GM12878 (cell line): Measurements from ENCODE around the gene CNNM2. TPM values are rescaled to one million over a fixed set of nuclear protein-coding genes. Genes with fewer than 3 reads are reported as not detected.

Experiments used
- ATAC-seq: fragments of 200-7000 bp; cut with Tn5 transposase; 3 replicates; pipeline ENCODE4 v1.9.1; 2020; ENCODE audit warnings: mild to moderate bottlenecking, moderate library complexity
- BruUV-seq: library from RNA; stranded (reverse); fragments of 400-500 nt; replicated peaks from 2 replicates; lab custom pipeline; 2021; lab: Mats Ljungman, UMichigan
- CTCF ChIA-PET: fragments of 300-600 bp; sonication (Branson Sonifier 250); formaldehyde crosslinking; extraction: SDS; loops from one replicate; lab custom pipeline; 2021; ENCODE audit warnings: inconsistent platforms; lab: Yijun Ruan, JAX
- POLR2A ChIA-PET: fragments of 350-600 bp; formaldehyde crosslinking; extraction: SDS; loops from one replicate; lab custom pipeline; 2021; ENCODE audit warnings: inconsistent platforms; lab: Charles Lee
- RAD21 ChIA-PET: fragments of 300-600 bp; sonication (Branson Sonifier 250); formaldehyde crosslinking; loops from one replicate; lab custom pipeline; 2023; ENCODE audit warnings: antibody characterized with exemption; ENCODE audit not compliant: unreplicated experiment; lab: Charles Lee
- SMC1A ChIA-PET: fragments of 300-600 bp; sonication (Branson Sonifier 250); formaldehyde crosslinking; loops from one replicate; lab custom pipeline; 2023; ENCODE audit not compliant: unreplicated experiment, uncharacterized antibody; lab: Charles Lee
- DNase-seq: peaks from one replicate; pipeline ENCODE4 v3.0.0-alpha.2; 2011; ENCODE audit warnings: low read depth, low spot score
- FAIRE-seq: peaks from 3 replicates; lab custom pipeline; 2011; peaks lifted over from hg19 to GRCh38; lab: Jason Lieb, UNC
- H2AFZ ChIP-seq: 2 replicates; pipeline ENCODE4 v1.6.0; 2011; ENCODE audit warnings: low read depth, low read length, control low read depth; ENCODE audit not compliant: control insufficient read depth
- H3K27ac ChIP-seq: 2 replicates; pipeline ENCODE4 v1.5.1; 2011; ENCODE audit warnings: control low read depth; ENCODE audit not compliant: control insufficient read depth, insufficient read depth
- H3K27me3 ChIP-seq, 2 experiments: replicated peaks in 1 of 2; 2 replicates each; pipeline versions ENCODE4 v1.6.0 to v1.6.1; 2011; ENCODE audit warnings: low read length in 1 of 2; ENCODE audit not compliant: control insufficient read depth in 2 of 2, insufficient read depth in 2 of 2
- H3K36me3 ChIP-seq, 2 experiments: 2 replicates each; pipeline ENCODE4 v1.5.1; 2011; ENCODE audit warnings: low read length in 1 of 2; ENCODE audit not compliant: control insufficient read depth in 2 of 2, insufficient read depth in 2 of 2
- H3K4me1 ChIP-seq: 2 replicates; pipeline ENCODE4 v1.6.1; 2011; ENCODE audit warnings: mild to moderate bottlenecking, low read length, moderate library complexity, mixed read lengths; ENCODE audit not compliant: control insufficient read depth, insufficient read depth
- H3K4me2 ChIP-seq: 2 replicates; pipeline ENCODE4 v1.6.0; 2011; ENCODE audit warnings: control low read depth; ENCODE audit not compliant: control insufficient read depth, insufficient read depth
- H3K4me3 ChIP-seq: fragments of 200-600 bp; sonication (generic); 2 replicates; pipeline ENCODE4 v1.5.1; 2016
- H3K79me2 ChIP-seq: 2 replicates; pipeline ENCODE4 v1.6.0; 2011; ENCODE audit warnings: low read length; ENCODE audit not compliant: control insufficient read depth, insufficient read depth
- H3K9ac ChIP-seq: 2 replicates; pipeline ENCODE4 v1.8.0; 2011; ENCODE audit warnings: low read length, control low read depth, mixed read lengths; ENCODE audit not compliant: control insufficient read depth, insufficient read depth
- H3K9me3 ChIP-seq: replicated peaks from 3 replicates; pipeline ENCODE4 v1.5.1; 2011; ENCODE audit warnings: mild to moderate bottlenecking, low read length; ENCODE audit not compliant: control insufficient read depth, insufficient read depth
- H4K20me1 ChIP-seq: 2 replicates; pipeline ENCODE4 v1.6.0; 2011; ENCODE audit not compliant: control insufficient read depth, insufficient read depth
- HCFC1 ChIP-seq: fragments of 150-350 bp; IDR thresholded peaks from 2 replicates; pipeline ENCODE4 v1.6.1; 2014; ENCODE audit warnings: low read length
- NFXL1 ChIP-seq: fragments of 450-650 bp; IDR thresholded peaks from 2 replicates; pipeline ENCODE4 v1.6.1; 2017; ENCODE audit warnings: antibody characterized with exemption, mild to moderate bottlenecking, borderline replicate concordance
- POU2F2 ChIP-seq: IDR thresholded peaks from 3 replicates; pipeline ENCODE4 v1.6.1; 2011; ENCODE audit warnings: low read depth, mild to moderate bottlenecking, low read length, borderline replicate concordance
- ZNF274 ChIP-seq: IDR thresholded peaks from one replicate; pipeline ENCODE4 v1.8.0; 2011; ENCODE audit not compliant: insufficient read length, insufficient read depth
- ZNF622 ChIP-seq: fragments of 450-650 bp; IDR thresholded peaks from 2 replicates; pipeline ENCODE4 v1.6.1; 2017; ENCODE audit warnings: mild to moderate bottlenecking, inconsistent platforms
- whole genome bisulfite sequencing: methylation state at CpG from one replicate; pipeline ENCODE4 v1.1.6; 2016; ENCODE audit warnings: low lambda C conversion rate; ENCODE audit not compliant: insufficient replicate concordance, insufficient coverage; ENCODE audit errors: missing lambda C conversion rate; 5-methylcytosine and 5-hydroxymethylcytosine counted together
- in situ Hi-C: fragments of 300-500 bp; cut with MboI; formaldehyde crosslinking; loops from 9 replicates; pipeline ENCODE4 v1.14.3; 2018; ENCODE audit warnings: mixed read lengths
- intact Hi-C: fragments of 100-400 bp; cut with micrococcal nuclease; formaldehyde crosslinking; loops from one replicate; pipeline ENCODE4 v1.14.2; 2022; ENCODE audit not compliant: unreplicated experiment
- polyA plus RNA-seq, 11 experiments: library from polyadenylated mRNA; depleted of rRNA in 4 of 11; unstranded in 6 of 11; stranded (reverse) in 5 of 11; fragments of >200 nt; fragmentation: Nextera tagmentation in 4 of 11; fragmentation: Illumina TruSeq in 1 of 11; extraction: Ambion mirVana in 4 of 11; extraction: Trizol in 1 of 11; gene quantifications; 1 replicate in 1 of 11; 2 replicates in 10 of 11; pipeline versions ENCODE4 v1.2.1 to v1.2.3, GENCODE V29; 2011 to 2016; ENCODE audit warnings: inconsistent platforms in 2 of 11, missing spikeins in 2 of 11, low read depth in 1 of 11
- total RNA-seq, 4 experiments: library from RNA; depleted of rRNA in 3 of 4; stranded (reverse); fragments of >200 nt in 3 of 4; fragmentation: Illumina TruSeq in 1 of 4; extraction: Trizol in 1 of 4; gene quantifications; 2 replicates each; pipeline versions ENCODE4 v1.2.1 to v1.2.3, GENCODE V29; 2013 to 2021
- TF ChIP-seq, protein P1 (sequence below): IDR thresholded peaks from 2 replicates; pipeline ENCODE4 v1.6.1; 2012; ENCODE audit warnings: mild to moderate bottlenecking, low read depth, low read length

Gene CNNM2
- total and polyA plus RNA-seq, 10 of the 15 experiments (the other 5 are each of a cell fraction or from before 2014, with no cell fraction given) = 0.18 to 7.3 (median 2.5) TPM

DNA sequence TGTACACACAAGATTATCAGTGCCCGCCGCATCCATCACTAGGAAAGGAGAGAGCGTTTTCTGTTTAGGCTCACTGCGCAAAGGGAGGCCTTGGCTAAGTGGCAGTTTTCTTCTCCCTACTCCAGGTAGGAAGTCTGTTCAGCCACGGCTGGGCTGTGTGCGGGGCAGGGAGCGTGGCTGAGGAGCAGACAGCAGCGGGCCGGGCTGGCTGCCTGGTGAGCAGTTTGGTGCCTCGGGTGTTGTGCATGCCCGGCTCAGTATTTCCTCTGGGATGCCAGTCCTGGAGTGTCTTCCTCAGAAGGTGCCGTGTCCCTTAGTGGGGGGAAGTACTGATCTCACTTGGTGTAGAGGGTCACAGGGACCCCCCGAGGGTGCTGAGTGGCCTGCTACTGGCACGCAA, 160.6 kb downstream of the CNNM2 start:
- in situ Hi-C loops (loop anchor here (10.0 kb wide), 1 partner anchor 166 kb away; the partner anchor contains the start of gene RPEL1), intact Hi-C loops (no loop called here)
- no peak overlapping the region for H3K4me3 ChIP-seq
- no peak for FAIRE-seq
- H3K36me3 ChIP-seq = no peaks in the 10 kb centered on the region
- H3K27ac ChIP-seq = no peak overlapping the region
- H2AFZ ChIP-seq = no peak overlapping the region
- H3K4me1 ChIP-seq = no peaks in the 10 kb centered on the region
- ChIA-PET SMC1A (interaction anchor here (1.4 kb wide), 1 partner anchor 24 kb away, joined by 3 read pairs; no protein-coding TSS in a partner anchor), RAD21 (no interaction called here), CTCF (interaction anchor here (0.8 to 1.1 kb wide), 3 partner anchors 10 to 255 kb away, joined by 3 to 4 read pairs (median 3); no protein-coding TSS in a partner anchor), POLR2A (no interaction called here)
- no peaks in the 10 kb centered on the region for H3K9me3 ChIP-seq
- no peak for DNase-seq
- H3K9ac ChIP-seq = no peak overlapping the region
- H3K27me3 ChIP-seq = no peaks in the 10 kb centered on the region
- TF ChIP-seq NFXL1 (no peak), ZNF274 (no peak), POU2F2 (no peak), ZNF622 (no peak), HCFC1 (no peak)
- TF ChIP-seq, protein P1, sequence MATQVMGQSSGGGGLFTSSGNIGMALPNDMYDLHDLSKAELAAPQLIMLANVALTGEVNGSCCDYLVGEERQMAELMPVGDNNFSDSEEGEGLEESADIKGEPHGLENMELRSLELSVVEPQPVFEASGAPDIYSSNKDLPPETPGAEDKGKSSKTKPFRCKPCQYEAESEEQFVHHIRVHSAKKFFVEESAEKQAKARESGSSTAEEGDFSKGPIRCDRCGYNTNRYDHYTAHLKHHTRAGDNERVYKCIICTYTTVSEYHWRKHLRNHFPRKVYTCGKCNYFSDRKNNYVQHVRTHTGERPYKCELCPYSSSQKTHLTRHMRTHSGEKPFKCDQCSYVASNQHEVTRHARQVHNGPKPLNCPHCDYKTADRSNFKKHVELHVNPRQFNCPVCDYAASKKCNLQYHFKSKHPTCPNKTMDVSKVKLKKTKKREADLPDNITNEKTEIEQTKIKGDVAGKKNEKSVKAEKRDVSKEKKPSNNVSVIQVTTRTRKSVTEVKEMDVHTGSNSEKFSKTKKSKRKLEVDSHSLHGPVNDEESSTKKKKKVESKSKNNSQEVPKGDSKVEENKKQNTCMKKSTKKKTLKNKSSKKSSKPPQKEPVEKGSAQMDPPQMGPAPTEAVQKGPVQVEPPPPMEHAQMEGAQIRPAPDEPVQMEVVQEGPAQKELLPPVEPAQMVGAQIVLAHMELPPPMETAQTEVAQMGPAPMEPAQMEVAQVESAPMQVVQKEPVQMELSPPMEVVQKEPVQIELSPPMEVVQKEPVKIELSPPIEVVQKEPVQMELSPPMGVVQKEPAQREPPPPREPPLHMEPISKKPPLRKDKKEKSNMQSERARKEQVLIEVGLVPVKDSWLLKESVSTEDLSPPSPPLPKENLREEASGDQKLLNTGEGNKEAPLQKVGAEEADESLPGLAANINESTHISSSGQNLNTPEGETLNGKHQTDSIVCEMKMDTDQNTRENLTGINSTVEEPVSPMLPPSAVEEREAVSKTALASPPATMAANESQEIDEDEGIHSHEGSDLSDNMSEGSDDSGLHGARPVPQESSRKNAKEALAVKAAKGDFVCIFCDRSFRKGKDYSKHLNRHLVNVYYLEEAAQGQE = no peak
- WGBS = 85% methylated on average over 12 of the region's 14 CpGs
- ATAC-seq = no peak
- no TSS peak for BruUV-seq
- no peak overlapping the region for H3K4me2 ChIP-seq
- H4K20me1 ChIP-seq = no peaks in the 10 kb centered on the region
- no peaks in the 10 kb centered on the region for H3K79me2 ChIP-seq
